Spleen (tissue), 11 donors: ENCODE data around the gene MALSU1. TPM values are rescaled to one million over a fixed set of nuclear protein-coding genes. Genes with fewer than 3 reads are reported as not detected.

Experiments
- DNase-seq: peaks from one replicate; pipeline ENCODE4 v3.0.0-alpha.2; 2020
- H3K27ac ChIP-seq, 8 donors: fragments of 200-600 bp; sonication (generic) in 7 of 8; 1 replicate in 4 of 8; 2 replicates in 4 of 8; pipeline versions ENCODE4 v1.5.0 to v1.8.0; 2016 to 2021; ENCODE audit warnings: inconsistent platforms in 4 of 8, mild to moderate bottlenecking in 4 of 8, moderate library complexity in 1 of 8
- H3K27me3 ChIP-seq, 7 donors: fragments of 200-600 bp; sonication (generic) in 6 of 7; replicated peaks in 1 of 7; 1 replicate in 4 of 7; 2 replicates in 3 of 7; pipeline versions ENCODE4 v1.5.0 to v1.8.0; 2016 to 2021; ENCODE audit warnings: inconsistent platforms in 3 of 7, mild to moderate bottlenecking in 1 of 7
- H3K36me3 ChIP-seq, 6 donors: fragments of 200-600 bp; sonication (generic) in 5 of 6; 1 replicate in 4 of 6; 2 replicates in 2 of 6; pipeline versions ENCODE4 v1.5.0 to v1.8.0; 2016 to 2021; ENCODE audit warnings: inconsistent platforms in 2 of 6
- H3K4me1 ChIP-seq, 6 donors: fragments of 200-600 bp; sonication (generic) in 5 of 6; 1 replicate in 3 of 6; 2 replicates in 3 of 6; pipeline versions ENCODE4 v1.5.0 to v1.8.0; 2016 to 2021; ENCODE audit warnings: inconsistent platforms in 3 of 6
- H3K4me3 ChIP-seq, 8 donors: fragments of 200-600 bp; sonication (generic) in 7 of 8; 1 replicate in 4 of 8; 2 replicates in 4 of 8; pipeline versions ENCODE4 v1.5.0 to v1.8.0; 2016 to 2021; ENCODE audit warnings: inconsistent platforms in 4 of 8, mild to moderate bottlenecking in 4 of 8, moderate library complexity in 2 of 8
- H3K9me3 ChIP-seq, 8 donors: fragments of 200-600 bp; sonication (generic) in 7 of 8; 1 replicate in 4 of 8; 2 replicates in 4 of 8; pipeline versions ENCODE4 v1.5.0 to v1.8.0; 2016 to 2021; ENCODE audit warnings: inconsistent platforms in 4 of 8
- POLR2A ChIP-seq, 3 donors: fragments of 450-650 bp; IDR thresholded peaks; one replicate each; pipeline ENCODE4 v1.5.1; 2017; ENCODE audit warnings: antibody characterized with exemption in 3 of 3, mild to moderate bottlenecking in 1 of 3
- POLR2AphosphoS5 ChIP-seq, 3 donors: sonication (generic); formaldehyde crosslinking; IDR thresholded peaks; one replicate each; pipeline ENCODE4 v1.5.1; 2017; ENCODE audit warnings: antibody characterized with exemption in 3 of 3
- WGBS, 5 donors: extraction: QIAGEN DNeasy Blood & Tissue Kit in 3 of 5; methylation state at CpG; one replicate each; pipeline versions ENCODE4 v1.1.5 to v1.1.7; 2013 to 2018; 5-methylcytosine and 5-hydroxymethylcytosine counted together
- intact Hi-C: fragments of 100-400 bp; cut with DNase I; formaldehyde crosslinking; loops from one replicate; pipeline ENCODE4 v1.15.0; 2023; ENCODE audit warnings: low total_unique reads
- polyA plus RNA-seq, 3 donors: library from polyadenylated mRNA; stranded (reverse); fragments of 200-250 nt; gene quantifications; one replicate each; pipeline ENCODE4 v1.2.1, GENCODE V29; 2013
- total RNA-seq, 7 donors: library from RNA; depleted of rRNA in 3 of 7; stranded (reverse); fragments of >200 nt in 3 of 7; fragmentation: NEBNext Ultra II Directional in 4 of 7; extraction: Animal tissue kit (Norgen Biotek cat#: 25700) in 4 of 7; gene quantifications; one replicate each; pipeline versions ENCODE4 v1.1.0 to v1.2.1, GENCODE V29; 2016 to 2021
- TF ChIP-seq, protein P1 (sequence below), 11 experiments: fragments of 200-600 bp in 7 of 11; fragments of 450-650 bp in 4 of 11; sonication (generic) in 4 of 11; IDR thresholded peaks in 8 of 11; conservative IDR thresholded peaks in 3 of 11; 1 replicate in 7 of 11; 2 replicates in 4 of 11; pipeline versions ENCODE4 v1.4.0 to v1.8.0; 2016 to 2021; ENCODE audit warnings: antibody characterized with exemption in 11 of 11, inconsistent platforms in 4 of 11, mild to moderate bottlenecking in 1 of 11
- donor health status: healthy with polysubstance abuse.
- donor health status: DM: no; HTN: no; CAD: no; lungs with moderate emphysema.
- donor health status: DM: no; HTN: no; CAD: no.
- donor health status: Bipolar disorder and iron deficiency.
- donor health status: healthy.
- donor health status: DM: no; HTN: no; CAD: no.
- donor health status: DM: yes; HTN: yes; CAD: no.

MALSU1 gene
- total and polyA plus RNA-seq, 10 donors: 18.3 to 49.8 (median 34.2) TPM

GRCh38 chr7:23358152-23358674, 59.1 kb downstream of the MALSU1 start:
- Histone ChIP-seq H3K9me3 (no peaks in the 10 kb centered on the region), H3K27ac (no peak overlapping the region), H3K36me3 (no peaks in the 10 kb centered on the region), H3K27me3 (peaks cover 0 to 6% (median 0%) of the 10 kb centered on the region in 7 donors), H3K4me3 (no peak overlapping the region), H3K4me1 (peaks cover 0 to 7% (median 0%) of the 10 kb centered on the region in 6 donors)
- no peak for DNase-seq
- intact Hi-C loops: no loop called here
- 85 to 97% (median 89%) methylated on average over 2 of the region's 2 CpGs for WGBS, 5 donors
- TF ChIP-seq POLR2AphosphoS5 (IDR thresholded peaks at IDR 0.05) (no peak), POLR2A (IDR thresholded peaks at IDR 0.05) (no peak)
- TF ChIP-seq, protein P1, sequence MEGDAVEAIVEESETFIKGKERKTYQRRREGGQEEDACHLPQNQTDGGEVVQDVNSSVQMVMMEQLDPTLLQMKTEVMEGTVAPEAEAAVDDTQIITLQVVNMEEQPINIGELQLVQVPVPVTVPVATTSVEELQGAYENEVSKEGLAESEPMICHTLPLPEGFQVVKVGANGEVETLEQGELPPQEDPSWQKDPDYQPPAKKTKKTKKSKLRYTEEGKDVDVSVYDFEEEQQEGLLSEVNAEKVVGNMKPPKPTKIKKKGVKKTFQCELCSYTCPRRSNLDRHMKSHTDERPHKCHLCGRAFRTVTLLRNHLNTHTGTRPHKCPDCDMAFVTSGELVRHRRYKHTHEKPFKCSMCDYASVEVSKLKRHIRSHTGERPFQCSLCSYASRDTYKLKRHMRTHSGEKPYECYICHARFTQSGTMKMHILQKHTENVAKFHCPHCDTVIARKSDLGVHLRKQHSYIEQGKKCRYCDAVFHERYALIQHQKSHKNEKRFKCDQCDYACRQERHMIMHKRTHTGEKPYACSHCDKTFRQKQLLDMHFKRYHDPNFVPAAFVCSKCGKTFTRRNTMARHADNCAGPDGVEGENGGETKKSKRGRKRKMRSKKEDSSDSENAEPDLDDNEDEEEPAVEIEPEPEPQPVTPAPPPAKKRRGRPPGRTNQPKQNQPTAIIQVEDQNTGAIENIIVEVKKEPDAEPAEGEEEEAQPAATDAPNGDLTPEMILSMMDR (IDR thresholded peaks at IDR 0.05 in 8 of 11, conservative IDR thresholded peaks at IDR 0.05 in 3 of 11): no peak

Other genes with a start within 250 kb of the MALSU1 start
- 10 to 100 TPM; 17.5 to 31.6 (median 23.5) TPM for gene KLHL7, start 193.6 kb upstream of the MALSU1 start, total RNA-seq
- gene KLHL7, start 193.6 kb upstream of the MALSU1 start, polyA plus RNA-seq: 10 to 100 TPM in 2 of 3 donors, 1 to 10 TPM in 1; 8.8 to 12.3 (median 11.8) TPM
- gene NUP42, start 117.3 kb upstream of the MALSU1 start, total RNA-seq: 10 to 100 TPM; 37.1 to 51.9 (median 43.9) TPM
- gene NUP42, start 117.3 kb upstream of the MALSU1 start, polyA plus RNA-seq: 10 to 100 TPM; 39.9 to 44.1 (median 43.4) TPM
- gene GPNMB, start 52.6 kb upstream of the MALSU1 start, total RNA-seq: 10 to 100 TPM in 6 of 7 donors, 1 to 10 TPM in 1; 8.8 to 59.8 (median 26.7) TPM
- 10 to 100 TPM in 2 of 3 donors, 1 to 10 TPM in 1; 9.6 to 64.8 (median 31.2) TPM for gene GPNMB, start 52.6 kb upstream of the MALSU1 start, polyA plus RNA-seq
- gene IGF2BP3, start 171.2 kb downstream of the MALSU1 start, total RNA-seq: 1 to 10 TPM; 1.0 to 6.8 (median 1.7) TPM
- 1 to 10 TPM in 1 of 3 donors, under 1 TPM in 2; 0.17 to 2.2 (median 0.22) TPM for gene IGF2BP3, start 171.2 kb downstream of the MALSU1 start, polyA plus RNA-seq
- 10 to 100 TPM; 59.2 to 98.7 (median 89.6) TPM for gene TRA2A, start 232.6 kb downstream of the MALSU1 start, total RNA-seq
- gene TRA2A, start 232.6 kb downstream of the MALSU1 start, polyA plus RNA-seq: 10 to 100 TPM; 67.3 to 89.7 (median 85.7) TPM